ENCODE results near the gene CARD11. TPM values are rescaled to one million over a fixed set of nuclear protein-coding genes. Genes with fewer than 3 reads are reported as not detected.

CARD11 gene
- total and polyA plus RNA-seq, 2 donors (not counting 1 experiment from before 2014, with no cell fraction given) = 129 to 135 TPM

- Histone ChIP-seq H3K36me3 (replicated peaks in 1 of 2; ENCODE audit: control extremely low read depth in 1 of 2, control insufficient read depth in 1 of 2, extremely low read depth in 1 of 2, insufficient read depth in 2 of 2, low read length in 1 of 2) (peaks cover 5 to 93% of the 10 kb centered on the region in 2 experiments), H3K9me3 (ENCODE audit: control extremely low read depth in 1 of 3, control insufficient read depth in 2 of 3, insufficient read depth in 1 of 3, low read length in 2 of 3) (peaks cover 0 to 17% (median 0%) of the 10 kb centered on the region in 3 donors), H4K20me1 (ENCODE audit: control insufficient read depth, insufficient read depth, low read length, poor library complexity, severe bottlenecking) (no peaks in the 10 kb centered on the region), H3K9ac (ENCODE audit: low read length) (no peak overlapping the region), H3K79me2 (ENCODE audit: control insufficient read depth, insufficient read depth, low read length) (no peaks in the 10 kb centered on the region), H3K27ac (ENCODE audit: low read length in 2 of 2) (no peak overlapping the region), H3K4me1 (ENCODE audit: control insufficient read depth in 2 of 2, insufficient read depth in 2 of 2, low read length in 2 of 2) (no peaks in the 10 kb centered on the region), H3K27me3 (replicated peaks in 1 of 4; ENCODE audit: control extremely low read depth in 1 of 4, control insufficient read depth in 3 of 4, insufficient read depth in 4 of 4, low read length in 3 of 4) (no peaks in the 10 kb centered on the region), H3K4me3 (ENCODE audit: control extremely low read depth in 1 of 5, extremely low read depth in 1 of 5, insufficient read depth in 1 of 5, low read depth in 2 of 5, low read length in 4 of 5) (no peak overlapping the region), H3K4me2 (replicated peaks; ENCODE audit: low read depth, low read length, poor library complexity, severe bottlenecking) (no peak overlapping the region), H2AFZ (ENCODE audit: insufficient read depth, low read depth, low read length, poor library complexity, severe bottlenecking) (no peak overlapping the region)
- DNase-seq = no peak
- peaks cover 3% of the 10 kb centered on the region for H3K9me3 Mint-ChIP-seq (ENCODE audit: insufficient read depth)
- 94% methylated on average over 18 of the region's 22 CpGs for WGBS (ENCODE audit: insufficient coverage)
- no peaks in the 10 kb centered on the region for H3K27me3 Mint-ChIP-seq
- H3K27ac Mint-ChIP-seq = no peak overlapping the region
- CTCF ChIA-PET = no interaction called here
- H3K4me3 Mint-ChIP-seq = no peak overlapping the region
- POLR2A ChIA-PET = no interaction called here
- no peaks in the 10 kb centered on the region for H3K4me1 Mint-ChIP-seq
- intact Hi-C loops (cut with micrococcal nuclease) = no loop called here
- ATAC-seq (ENCODE audit: low read depth) = no peak
- TF ChIP-seq EZH2 (IDR thresholded peaks at IDR 0.05; ENCODE audit: borderline replicate concordance, insufficient read depth, low read depth, low read length, poor library complexity, severe bottlenecking) = no peak
- TF ChIP-seq CTCF (IDR thresholded peaks at IDR 0.05) = no peak
Observed at GRCh38 chr7:2924866-2925840, 118.5 kb downstream of the CARD11 start.
